HG03354 (cell line): ENCODE data around the gene RNU1-3.
"Not testable (repeated sequence)": the region's sequence is repeated elsewhere in the genome, so short reads cannot be mapped to it uniquely, and the experiment has no call there.

ENCODE experiments used
- ATAC-seq: cut with Tn5 transposase; IDR thresholded peaks from one replicate; pipeline ENCODE4 v1.9.1; 2021; ENCODE audit warnings: mild to moderate bottlenecking; ENCODE audit not compliant: unreplicated experiment, poor library complexity, severe bottlenecking

RNU1-3 gene

GRCh38 chr1:16665836-16666235 is 912 bp downstream of the RNU1-3 start:
- not testable (repeated sequence) for ATAC-seq

DNA sequence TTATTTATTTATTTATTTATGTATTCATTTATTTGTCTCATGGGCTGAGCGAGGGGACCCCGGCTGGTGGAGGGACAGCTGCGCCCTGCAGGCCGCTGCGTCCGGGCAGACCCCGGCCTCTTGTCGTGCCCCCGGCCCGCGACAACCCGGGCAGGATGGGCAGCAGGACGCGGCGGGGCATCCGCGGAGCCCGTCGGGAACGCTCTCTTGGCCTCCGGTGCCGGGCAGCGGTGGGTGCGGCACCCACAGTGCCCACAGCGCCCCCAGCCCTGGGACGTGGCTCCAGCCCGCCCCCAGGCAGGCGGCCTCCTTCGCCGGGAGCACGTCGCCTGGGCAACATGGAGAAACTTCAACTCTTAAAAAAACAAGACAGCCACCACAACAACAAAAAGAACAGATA is 8.5 kb downstream of the RNU1-3 start:
- ATAC-seq: not testable (repeated sequence)

DNA sequence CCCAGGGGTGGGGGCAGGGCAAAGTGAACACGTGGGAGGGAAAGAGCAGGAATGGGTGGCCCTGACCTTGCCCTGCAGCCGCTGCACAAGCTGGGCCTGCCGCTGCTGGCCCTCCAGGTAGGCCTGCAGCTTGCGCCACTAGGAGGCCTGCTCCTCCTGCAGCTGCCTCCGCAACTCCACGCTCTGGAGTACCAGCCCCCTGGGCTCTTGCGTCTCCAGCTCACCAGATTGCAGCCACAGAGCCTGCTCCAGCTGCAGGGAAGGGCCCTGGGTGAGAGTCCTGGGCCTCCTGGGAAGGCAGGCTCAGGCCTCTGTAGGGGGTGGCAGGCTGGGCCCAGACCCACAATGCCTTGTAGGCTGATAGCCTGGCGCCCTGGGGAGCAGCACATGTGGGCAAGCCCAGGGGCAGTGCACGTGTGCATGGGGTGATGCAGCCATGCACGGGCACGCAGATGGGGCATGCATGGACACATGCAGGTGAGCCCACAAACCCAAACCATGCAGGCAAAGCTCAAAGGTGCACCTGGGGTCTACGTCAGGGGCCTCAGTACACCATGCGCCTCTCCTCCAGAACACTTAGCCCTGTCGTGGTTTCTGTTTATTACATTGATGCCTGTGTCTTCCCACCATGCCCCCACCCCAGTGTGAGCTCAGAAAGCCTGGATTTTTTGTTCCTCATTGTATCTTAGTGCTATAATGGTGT is 9.6 kb downstream of the RNU1-3 start:
- ATAC-seq: not testable (repeated sequence)

- not testable (repeated sequence) for ATAC-seq
Observed at GRCh38 chr1:16656574-16656973, 10.2 kb downstream of the RNU1-3 start.

DNA sequence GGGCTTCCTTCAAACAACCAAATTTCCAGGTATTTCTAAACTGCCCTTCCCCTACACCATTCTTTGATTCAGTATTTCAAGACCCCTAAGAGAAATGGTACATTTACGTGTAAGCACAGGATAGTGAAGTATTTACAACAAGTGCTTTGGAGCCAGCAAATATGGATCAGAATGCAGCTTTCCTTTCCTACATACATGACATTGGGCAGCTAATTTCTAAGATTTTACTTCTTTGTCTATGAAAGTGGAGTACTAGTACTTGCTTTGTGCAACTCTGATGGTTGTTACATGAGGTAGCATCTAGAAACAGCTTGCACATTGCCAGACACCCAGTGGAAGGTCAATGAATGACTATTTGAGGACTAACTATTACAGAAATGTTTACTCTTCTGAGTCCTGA is 15.2 kb downstream of the RNU1-3 start:
- ATAC-seq: not testable (repeated sequence)

DNA sequence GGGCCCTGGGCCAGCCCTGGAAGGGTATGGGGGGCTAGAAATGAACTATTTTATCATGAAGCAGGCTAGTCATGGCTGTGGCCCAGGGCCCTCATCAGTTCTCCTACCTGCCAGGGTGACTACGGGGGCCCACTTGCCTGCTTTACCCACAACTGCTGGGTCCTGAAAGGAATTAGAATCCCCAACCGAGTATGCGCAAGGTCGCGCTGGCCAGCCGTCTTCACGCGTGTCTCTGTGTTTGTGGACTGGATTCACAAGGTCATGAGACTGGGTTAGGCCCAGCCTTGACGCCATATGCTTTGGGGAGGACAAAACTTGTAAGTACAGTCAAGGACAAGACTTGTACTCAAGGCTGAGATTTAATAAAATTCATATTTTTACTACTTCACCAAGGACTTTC is 16.8 kb downstream of the RNU1-3 start:
- ATAC-seq: not testable (repeated sequence)

GRCh38 chr1:16649390-16649789 is 17.4 kb downstream of the RNU1-3 start:
- ATAC-seq: not testable (repeated sequence)

- ATAC-seq: not testable (repeated sequence)
Observed at GRCh38 chr1:16648756-16649155, 18.0 kb downstream of the RNU1-3 start.

DNA sequence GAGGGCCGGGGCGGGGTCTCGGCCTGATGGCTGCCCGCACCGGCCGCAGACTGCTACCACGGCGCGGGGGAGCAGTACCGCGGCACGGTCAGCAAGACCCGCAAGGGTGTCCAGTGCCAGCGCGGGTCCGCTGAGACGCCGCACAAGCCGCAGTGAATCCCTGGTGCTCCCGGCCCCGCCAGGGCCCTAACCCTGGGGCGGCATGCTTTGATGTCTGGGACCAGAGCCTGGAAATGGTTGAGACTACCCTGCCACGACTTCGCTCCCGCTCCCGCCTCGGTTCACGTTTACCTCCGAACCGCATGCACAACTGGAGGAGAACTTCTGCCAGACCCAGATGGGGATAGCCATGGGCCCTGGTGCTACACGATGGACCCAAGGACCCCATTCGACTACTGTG is 18.5 kb downstream of the RNU1-3 start:
- not testable (repeated sequence) for ATAC-seq

DNA sequence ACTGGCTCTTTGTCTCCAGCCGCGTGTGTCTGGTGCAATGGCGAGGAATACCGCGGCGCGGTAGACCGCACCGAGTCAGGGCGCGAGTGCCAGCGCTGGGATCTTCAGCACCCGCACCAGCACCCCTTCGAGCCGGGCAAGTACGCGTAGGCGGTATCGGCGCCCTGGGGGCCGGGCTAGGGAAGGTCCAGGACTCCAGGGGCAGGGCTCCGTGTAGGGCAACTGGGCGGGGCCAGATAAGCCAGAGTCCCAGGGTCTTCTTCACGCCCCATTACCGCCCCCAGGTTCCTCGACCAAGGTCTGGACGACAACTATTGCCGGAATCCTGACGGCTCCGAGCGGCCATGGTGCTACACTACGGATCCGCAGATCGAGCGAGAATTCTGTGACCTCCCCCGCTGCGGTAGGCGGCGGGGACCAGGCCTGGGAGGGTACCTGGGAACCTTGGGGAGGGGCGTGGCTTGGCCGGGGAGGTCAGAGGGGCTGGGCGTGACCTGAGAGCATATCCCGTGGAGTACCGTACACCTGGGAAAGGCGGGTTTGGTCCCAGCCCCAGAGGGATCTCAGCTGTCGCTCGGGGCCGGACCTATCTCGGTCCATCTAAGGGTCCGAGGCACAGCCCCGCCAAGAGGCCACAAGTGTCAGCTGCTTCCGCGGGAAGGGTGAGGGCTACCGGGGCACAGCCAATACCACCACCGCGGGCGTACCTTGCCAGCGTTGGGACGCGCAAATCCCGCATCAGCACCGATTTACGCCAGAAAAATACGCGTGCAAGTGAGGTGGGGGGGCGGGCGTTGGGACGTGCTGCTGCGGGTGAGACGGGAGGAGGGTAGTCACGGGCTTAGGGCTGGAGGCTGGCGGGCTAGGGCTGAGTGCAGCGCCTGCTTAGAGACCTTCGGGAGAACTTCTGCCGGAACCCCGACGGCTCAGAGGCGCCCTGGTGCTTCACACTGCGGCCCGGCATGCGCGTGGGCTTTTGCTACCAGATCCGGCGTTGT is 19.3 kb downstream of the RNU1-3 start:
- not testable (repeated sequence) for ATAC-seq

GRCh38 chr1:16646716-16647115 is 20.0 kb downstream of the RNU1-3 start:
- not testable (repeated sequence) for ATAC-seq

- ATAC-seq: not testable (repeated sequence)
Observed at GRCh38 chr1:16646061-16646664, 20.6 kb downstream of the RNU1-3 start.

DNA sequence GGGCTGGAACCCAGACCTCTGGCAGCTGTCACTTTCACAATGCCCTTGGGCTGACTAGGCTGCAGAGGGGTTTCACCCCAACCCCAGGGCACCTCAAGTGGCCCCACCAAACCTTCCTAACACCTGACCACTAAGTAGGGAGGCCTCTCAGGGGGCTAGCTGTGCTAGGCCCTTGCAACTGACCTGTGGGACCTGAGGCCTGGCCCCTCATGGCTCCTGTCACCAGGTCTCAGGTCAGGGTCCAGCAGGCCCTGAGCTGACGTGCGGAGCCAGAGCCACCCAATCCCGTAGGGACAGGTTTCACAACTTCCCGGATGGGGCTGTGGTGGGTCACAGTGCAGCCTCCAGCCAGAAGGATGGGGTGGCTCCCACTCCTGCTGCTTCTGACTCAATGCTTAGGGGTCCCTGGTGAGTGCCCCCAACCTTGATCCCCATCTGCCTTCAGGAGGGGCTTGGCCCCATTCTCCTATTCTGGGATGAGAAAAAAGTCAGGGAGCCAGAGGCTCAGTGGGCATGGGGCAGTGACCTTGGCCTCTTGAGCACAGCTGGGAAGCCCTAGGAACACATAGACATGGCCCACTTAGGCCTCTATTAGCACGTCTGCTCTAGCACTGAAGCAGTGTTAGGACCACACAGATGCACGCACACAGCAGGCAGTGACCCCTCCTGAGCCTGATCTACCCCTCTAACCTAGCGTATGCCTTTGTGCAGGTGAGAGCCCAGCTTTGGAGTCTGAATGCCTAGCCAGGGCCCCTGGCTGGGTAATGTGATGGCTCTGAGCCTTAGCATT is 21.3 kb downstream of the RNU1-3 start:
- peak; percentile 5 for ATAC-seq

GRCh38 chr1:16644482-16645270 is 22.1 kb downstream of the RNU1-3 start:
- peak; percentile 78 for ATAC-seq

- ATAC-seq: no peak
Observed at GRCh38 chr1:16644193-16644481, 22.6 kb downstream of the RNU1-3 start.

- ATAC-seq: peak; percentile 16
Observed at GRCh38 chr1:16643476-16644192, 23.1 kb downstream of the RNU1-3 start.

GRCh38 chr1:16643001-16643411 is 23.7 kb downstream of the RNU1-3 start:
- ATAC-seq: not testable (repeated sequence)
